Endothelial cell of umbilical vein (primary cell): ENCODE results near the gene PRAMEF12.
"Not testable (repeated sequence)": the region's sequence is repeated elsewhere in the genome, so short reads cannot be mapped to it uniquely, and the experiment has no call there.

Experiments
- CTCF ChIP-seq, 2 donors: IDR thresholded peaks; 1 replicate in 1 of 2; 2 replicates in 1 of 2; pipeline ENCODE4 v1.5.1; 2011; ENCODE audit warnings: low read length in 2 of 2, mild to moderate bottlenecking in 2 of 2, moderate library complexity in 2 of 2, control low read depth in 1 of 2, inconsistent platforms in 1 of 2, low read depth in 1 of 2; ENCODE audit not compliant: insufficient read depth in 1 of 2; ENCODE audit errors: extremely low read depth in 1 of 2
- EZH2 ChIP-seq: IDR thresholded peaks from 2 replicates; pipeline ENCODE4 v1.6.1; 2012; ENCODE audit warnings: borderline replicate concordance, low read depth, mild to moderate bottlenecking, moderate library complexity, low read length, inconsistent platforms; ENCODE audit not compliant: severe bottlenecking
- MAX ChIP-seq: IDR thresholded peaks from 2 replicates; pipeline ENCODE4 v1.6.1; 2011; ENCODE audit not compliant: insufficient read depth, insufficient read length
- POLR2A ChIP-seq: IDR thresholded peaks from 2 replicates; pipeline ENCODE4 v1.6.1; 2012; ENCODE audit warnings: low read depth, mild to moderate bottlenecking, control low read depth, low read length
- POLR2AphosphoS5 ChIP-seq: IDR thresholded peaks from 2 replicates; pipeline ENCODE4 v1.6.1; 2012; ENCODE audit warnings: low read depth, mild to moderate bottlenecking, control low read depth, low read length, moderate library complexity; ENCODE audit not compliant: insufficient read depth

- not testable (repeated sequence) for TF ChIP-seq CTCF (IDR thresholded peaks at IDR 0.05; ENCODE audit: extremely low read depth in 1 of 2, insufficient read depth in 1 of 2, low read depth in 1 of 2, low read length in 2 of 2); MAX; POLR2A; POLR2AphosphoS5; EZH2
Measured at GRCh38 chr1:12791097-12791496, 17.6 kb downstream of the PRAMEF12 start, which contains the start of gene PRAMEF1.
